Spleen (tissue), 11 donors: ENCODE measurements around the gene AP5Z1. TPM values are rescaled to one million over a fixed set of nuclear protein-coding genes. Genes with fewer than 3 reads are reported as not detected.
A peak's percentile ranks its signal among the peaks of the same experiment; 100 is the strongest.

ENCODE experiments used
- DNase-seq: peaks from one replicate; pipeline ENCODE4 v3.0.0-alpha.2; 2020
- H3K27ac ChIP-seq, 8 donors: fragments of 200-600 bp; sonication (generic) in 7 of 8; 1 replicate in 4 of 8; 2 replicates in 4 of 8; pipeline versions ENCODE4 v1.5.0 to v1.8.0; 2016 to 2021; ENCODE audit warnings: inconsistent platforms in 4 of 8, mild to moderate bottlenecking in 4 of 8, moderate library complexity in 1 of 8
- H3K27me3 ChIP-seq, 7 donors: fragments of 200-600 bp; sonication (generic) in 6 of 7; replicated peaks in 1 of 7; 1 replicate in 4 of 7; 2 replicates in 3 of 7; pipeline versions ENCODE4 v1.5.0 to v1.8.0; 2016 to 2021; ENCODE audit warnings: inconsistent platforms in 3 of 7, mild to moderate bottlenecking in 1 of 7
- H3K36me3 ChIP-seq, 6 donors: fragments of 200-600 bp; sonication (generic) in 5 of 6; 1 replicate in 4 of 6; 2 replicates in 2 of 6; pipeline versions ENCODE4 v1.5.0 to v1.8.0; 2016 to 2021; ENCODE audit warnings: inconsistent platforms in 2 of 6
- H3K4me1 ChIP-seq, 6 donors: fragments of 200-600 bp; sonication (generic) in 5 of 6; 1 replicate in 3 of 6; 2 replicates in 3 of 6; pipeline versions ENCODE4 v1.5.0 to v1.8.0; 2016 to 2021; ENCODE audit warnings: inconsistent platforms in 3 of 6
- H3K4me3 ChIP-seq, 8 donors: fragments of 200-600 bp; sonication (generic) in 7 of 8; 1 replicate in 4 of 8; 2 replicates in 4 of 8; pipeline versions ENCODE4 v1.5.0 to v1.8.0; 2016 to 2021; ENCODE audit warnings: inconsistent platforms in 4 of 8, mild to moderate bottlenecking in 4 of 8, moderate library complexity in 2 of 8
- H3K9me3 ChIP-seq, 8 donors: fragments of 200-600 bp; sonication (generic) in 7 of 8; 1 replicate in 4 of 8; 2 replicates in 4 of 8; pipeline versions ENCODE4 v1.5.0 to v1.8.0; 2016 to 2021; ENCODE audit warnings: inconsistent platforms in 4 of 8
- CTCF ChIP-seq, 11 experiments: fragments of 200-600 bp in 7 of 11; fragments of 450-650 bp in 4 of 11; sonication (generic) in 4 of 11; IDR thresholded peaks in 8 of 11; conservative IDR thresholded peaks in 3 of 11; 1 replicate in 7 of 11; 2 replicates in 4 of 11; pipeline versions ENCODE4 v1.4.0 to v1.8.0; 2016 to 2021; ENCODE audit warnings: antibody characterized with exemption in 11 of 11, inconsistent platforms in 4 of 11, mild to moderate bottlenecking in 1 of 11
- POLR2A ChIP-seq, 3 donors: fragments of 450-650 bp; IDR thresholded peaks; one replicate each; pipeline ENCODE4 v1.5.1; 2017; ENCODE audit warnings: antibody characterized with exemption in 3 of 3, mild to moderate bottlenecking in 1 of 3
- POLR2AphosphoS5 ChIP-seq, 3 donors: sonication (generic); formaldehyde crosslinking; IDR thresholded peaks; one replicate each; pipeline ENCODE4 v1.5.1; 2017; ENCODE audit warnings: antibody characterized with exemption in 3 of 3
- WGBS, 5 donors: extraction: QIAGEN DNeasy Blood & Tissue Kit in 3 of 5; methylation state at CpG; one replicate each; pipeline versions ENCODE4 v1.1.5 to v1.1.7; 2013 to 2018; 5-methylcytosine and 5-hydroxymethylcytosine counted together
- intact Hi-C: fragments of 100-400 bp; cut with DNase I; formaldehyde crosslinking; loops from one replicate; pipeline ENCODE4 v1.15.0; 2023; ENCODE audit warnings: low total_unique reads
- polyA plus RNA-seq, 3 donors: library from polyadenylated mRNA; stranded (reverse); fragments of 200-250 nt; gene quantifications; one replicate each; pipeline ENCODE4 v1.2.1, GENCODE V29; 2013
- total RNA-seq, 7 donors: library from RNA; depleted of rRNA in 3 of 7; stranded (reverse); fragments of >200 nt in 3 of 7; fragmentation: NEBNext Ultra II Directional in 4 of 7; extraction: Animal tissue kit (Norgen Biotek cat#: 25700) in 4 of 7; gene quantifications; one replicate each; pipeline versions ENCODE4 v1.1.0 to v1.2.1, GENCODE V29; 2016 to 2021
- donor health status: healthy with polysubstance abuse.
- donor health status: DM: no; HTN: no; CAD: no; lungs with moderate emphysema.
- donor health status: DM: no; HTN: no; CAD: no.
- donor health status: Bipolar disorder and iron deficiency.
- donor health status: healthy.
- donor health status: DM: no; HTN: no; CAD: no.
- donor health status: DM: yes; HTN: yes; CAD: no.

AP5Z1 gene
- total and polyA plus RNA-seq, 10 donors, result 39.3 to 156 (median 64.7) TPM

GRCh38 chr7:4786015-4786414, 10.6 kb downstream of the AP5Z1 start:
- TF ChIP-seq CTCF (IDR thresholded peaks at IDR 0.05 in 8 of 11, conservative IDR thresholded peaks at IDR 0.05 in 3 of 11), result no peak
- TF ChIP-seq POLR2AphosphoS5 (IDR thresholded peaks at IDR 0.05), result no peak
- no peak for TF ChIP-seq POLR2A (IDR thresholded peaks at IDR 0.05)
- intact Hi-C loops, result no loop called here
- Histone ChIP-seq H3K27ac (no peak overlapping the region), H3K27me3 (no peaks in the 10 kb centered on the region), H3K4me3 (no peak overlapping the region), H3K9me3 (no peaks in the 10 kb centered on the region), H3K36me3 (peaks cover 7 to 100% (median 98%) of the 10 kb centered on the region in 6 donors), H3K4me1 (no peaks in the 10 kb centered on the region)
- peak; percentile 71 for DNase-seq
- WGBS, 5 donors, result 93 to 98% (median 96%) methylated on average over 11 to 17 of the region's 17 CpGs

GRCh38 chr7:4787541-4787940, 12.1 kb downstream of the AP5Z1 start:
- Histone ChIP-seq H3K4me1 (peaks cover 0 to 15% (median 7%) of the 10 kb centered on the region in 6 donors), H3K27me3 (no peaks in the 10 kb centered on the region), H3K27ac (no peak overlapping the region), H3K36me3 (peaks cover 0 to 100% (median 92%) of the 10 kb centered on the region in 6 donors), H3K9me3 (no peaks in the 10 kb centered on the region), H3K4me3 (no peak overlapping the region)
- TF ChIP-seq POLR2A (IDR thresholded peaks at IDR 0.05) (no peak), POLR2AphosphoS5 (IDR thresholded peaks at IDR 0.05) (peak in 1 of 3 donors; percentile 4)
- intact Hi-C loops, result no loop called here
- DNase-seq, result peak; percentile 73
- 94 to 96% (median 95%) methylated on average over 9 to 17 of the region's 17 CpGs for WGBS, 5 donors

- Histone ChIP-seq H3K36me3 (peaks cover 0 to 100% (median 87%) of the 10 kb centered on the region in 6 donors), H3K27me3 (no peaks in the 10 kb centered on the region), H3K9me3 (no peaks in the 10 kb centered on the region), H3K4me1 (peaks cover 0 to 21% (median 11%) of the 10 kb centered on the region in 6 donors), H3K27ac (no peak overlapping the region), H3K4me3 (no peak overlapping the region)
- 80 to 96% (median 90%) methylated on average over 12 to 23 of the region's 23 CpGs for WGBS, 5 donors
- intact Hi-C loops, result no loop called here
- DNase-seq, result peak; percentile 67
- TF ChIP-seq POLR2A (IDR thresholded peaks at IDR 0.05), result no peak
- peak in 1 of 3 donors; percentile 24 for TF ChIP-seq POLR2AphosphoS5 (IDR thresholded peaks at IDR 0.05)
Measured at GRCh38 chr7:4787947-4788626, 12.7 kb downstream of the AP5Z1 start.

- Histone ChIP-seq H3K27ac (no peak overlapping the region), H3K4me3 (no peak overlapping the region), H3K36me3 (peaks cover 0 to 96% (median 80%) of the 10 kb centered on the region in 6 donors), H3K27me3 (no peaks in the 10 kb centered on the region), H3K9me3 (no peaks in the 10 kb centered on the region), H3K4me1 (peaks cover 0 to 25% (median 13%) of the 10 kb centered on the region in 6 donors)
- intact Hi-C loops, result no loop called here
- TF ChIP-seq POLR2A (IDR thresholded peaks at IDR 0.05), result no peak
- TF ChIP-seq POLR2AphosphoS5 (IDR thresholded peaks at IDR 0.05), result peak in 1 of 3 donors; percentile 14
- no peak for TF ChIP-seq CTCF (IDR thresholded peaks at IDR 0.05 in 8 of 11, conservative IDR thresholded peaks at IDR 0.05 in 3 of 11)
- no peak for DNase-seq
- WGBS, 5 donors, result 95 to 96% (median 96%) methylated on average over 23 to 27 of the region's 27 CpGs
Measured at GRCh38 chr7:4788627-4789189, 13.3 kb downstream of the AP5Z1 start.
